ENCODE data around the gene OTX1. TPM values are rescaled to one million over a fixed set of nuclear protein-coding genes. Genes with fewer than 3 reads are reported as not detected.

OTX1 gene
- total RNA-seq, 2 experiments from 2014 or later = 0.08 to 0.30 TPM

- Mint-ChIP-seq H3K4me1 (no peaks in the 10 kb centered on the region), H3K9me3 (no peaks in the 10 kb centered on the region), H3K27me3 (no peaks in the 10 kb centered on the region), H3K4me3 (no peak overlapping the region), H3K36me3 (ENCODE audit: low read depth) (no peaks in the 10 kb centered on the region), H3K27ac (no peak overlapping the region)
- DNase-seq = no peak
- ChIA-PET CTCF (no interaction called here), POLR2A (no interaction called here)
Measured at GRCh38 chr2:63034526-63034925, 16.1 kb upstream of the OTX1 start.

- H3K27ac Mint-ChIP-seq = no peak overlapping the region
- no peak for DNase-seq
- H3K27me3 Mint-ChIP-seq = no peaks in the 10 kb centered on the region
- ChIA-PET CTCF (no interaction called here), POLR2A (no interaction called here)
- H3K36me3 Mint-ChIP-seq (ENCODE audit: low read depth) = no peaks in the 10 kb centered on the region
- no peaks in the 10 kb centered on the region for H3K9me3 Mint-ChIP-seq
- no peaks in the 10 kb centered on the region for H3K4me1 Mint-ChIP-seq
- no peak overlapping the region for H3K4me3 Mint-ChIP-seq
Measured at GRCh38 chr2:63035169-63035568, 15.5 kb upstream of the OTX1 start.

GRCh38 chr2:63035660-63036059 is 15.0 kb upstream of the OTX1 start:
- ChIA-PET CTCF (no interaction called here), POLR2A (no interaction called here)
- Mint-ChIP-seq H3K4me1 (no peaks in the 10 kb centered on the region), H3K4me3 (no peak overlapping the region), H3K36me3 (ENCODE audit: low read depth) (no peaks in the 10 kb centered on the region), H3K27me3 (no peaks in the 10 kb centered on the region), H3K9me3 (no peaks in the 10 kb centered on the region), H3K27ac (no peak overlapping the region)
- no peak for DNase-seq

GRCh38 chr2:63038034-63038433 is 12.6 kb upstream of the OTX1 start:
- no peak for DNase-seq
- H3K27ac Mint-ChIP-seq = no peak overlapping the region
- no peaks in the 10 kb centered on the region for H3K27me3 Mint-ChIP-seq
- no peaks in the 10 kb centered on the region for H3K9me3 Mint-ChIP-seq
- no peaks in the 10 kb centered on the region for H3K4me1 Mint-ChIP-seq
- ChIA-PET CTCF (no interaction called here), POLR2A (no interaction called here)
- no peaks in the 10 kb centered on the region for H3K36me3 Mint-ChIP-seq (ENCODE audit: low read depth)
- no peak overlapping the region for H3K4me3 Mint-ChIP-seq

- peaks cover 2% of the 10 kb centered on the region for H3K27me3 Mint-ChIP-seq
- ChIA-PET CTCF (no interaction called here), POLR2A (no interaction called here)
- H3K9me3 Mint-ChIP-seq = no peaks in the 10 kb centered on the region
- DNase-seq = no peak
- no peaks in the 10 kb centered on the region for H3K4me1 Mint-ChIP-seq
- H3K4me3 Mint-ChIP-seq = no peak overlapping the region
- H3K27ac Mint-ChIP-seq = no peak overlapping the region
- no peaks in the 10 kb centered on the region for H3K36me3 Mint-ChIP-seq (ENCODE audit: low read depth)
Measured at GRCh38 chr2:63040586-63040985, 10.0 kb upstream of the OTX1 start.

- CTCF ChIA-PET = interaction anchor here (1.0 kb wide), 1 partner anchor 10 kb away, joined by 3 read pairs; no protein-coding TSS in a partner anchor
- H3K27ac Mint-ChIP-seq = no peak overlapping the region
- H3K4me1 Mint-ChIP-seq = no peaks in the 10 kb centered on the region
Measured at GRCh38 chr2:63041592-63041991, 9.0 kb upstream of the OTX1 start.

GRCh38 chr2:63044362-63045327 is 6.0 kb upstream of the OTX1 start:
- Mint-ChIP-seq H3K36me3 (ENCODE audit: low read depth) (no peaks in the 10 kb centered on the region), H3K27me3 (peaks cover 32% of the 10 kb centered on the region), H3K9me3 (no peaks in the 10 kb centered on the region), H3K4me3 (no peak overlapping the region), H3K27ac (no peak overlapping the region), H3K4me1 (peaks cover 23% of the 10 kb centered on the region)
- POLR2A ChIA-PET = interaction anchor here (1.1 kb wide), 1 partner anchor 336 kb away, joined by 3 read pairs; no protein-coding TSS in a partner anchor
- CTCF ChIA-PET = interaction anchor here (0.6 kb wide), 1 partner anchor 853 kb away, joined by 3 read pairs; no protein-coding TSS in a partner anchor
- no peak for DNase-seq

More at GRCh38 chr2:63041592-63041991, 9.0 kb upstream of the OTX1 start:
- POLR2A ChIA-PET = no interaction called here
- peaks cover 5% of the 10 kb centered on the region for H3K27me3 Mint-ChIP-seq
- H3K9me3 Mint-ChIP-seq = no peaks in the 10 kb centered on the region
- DNase-seq = no peak
- no peaks in the 10 kb centered on the region for H3K36me3 Mint-ChIP-seq (ENCODE audit: low read depth)
- no peak overlapping the region for H3K4me3 Mint-ChIP-seq

GRCh38 chr2:63046552-63046951 is 4.1 kb upstream of the OTX1 start:
- Mint-ChIP-seq H3K4me1 (peaks cover 32% of the 10 kb centered on the region), H3K9me3 (no peaks in the 10 kb centered on the region), H3K27me3 (peaks cover 44% of the 10 kb centered on the region), H3K27ac (no peak overlapping the region), H3K36me3 (ENCODE audit: low read depth) (no peaks in the 10 kb centered on the region), H3K4me3 (no peak overlapping the region)
- DNase-seq = no peak
- ChIA-PET POLR2A (interaction anchor here (0.6 kb wide), 1 partner anchor 83 kb away, joined by 4 read pairs; no protein-coding TSS in a partner anchor), CTCF (no interaction called here)

GRCh38 chr2:63046961-63047320 is 3.7 kb upstream of the OTX1 start:
- peaks cover 47% of the 10 kb centered on the region for H3K27me3 Mint-ChIP-seq

GRCh38 chr2:63047321-63048279 is 3.0 kb upstream of the OTX1 start:
- no peaks in the 10 kb centered on the region for H3K9me3 Mint-ChIP-seq
- no peaks in the 10 kb centered on the region for H3K36me3 Mint-ChIP-seq (ENCODE audit: low read depth)
- DNase-seq = no peak
- ChIA-PET POLR2A (interaction anchor here (0.6 to 0.7 kb wide), 2 partner anchors 8 to 84 kb away, joined by 3 to 4 read pairs; no protein-coding TSS in a partner anchor), CTCF (no interaction called here)
- peak overlapping the region; percentile 15 for H3K4me3 Mint-ChIP-seq
- H3K27me3 Mint-ChIP-seq = peaks cover 54% of the 10 kb centered on the region
- no peak overlapping the region for H3K27ac Mint-ChIP-seq
- H3K4me1 Mint-ChIP-seq = peaks cover 36% of the 10 kb centered on the region

More at GRCh38 chr2:63046961-63047320, 3.7 kb upstream of the OTX1 start:
- Mint-ChIP-seq H3K4me1 (peaks cover 32% of the 10 kb centered on the region), H3K36me3 (ENCODE audit: low read depth) (no peaks in the 10 kb centered on the region), H3K27ac (no peak overlapping the region), H3K4me3 (no peak overlapping the region), H3K9me3 (no peaks in the 10 kb centered on the region)
- no peak for DNase-seq
- ChIA-PET POLR2A (interaction anchor here (0.6 to 0.7 kb wide), 2 partner anchors 9 to 83 kb away, joined by 3 to 4 read pairs; no protein-coding TSS in a partner anchor), CTCF (no interaction called here)

GRCh38 chr2:63048367-63049171 is 2.1 kb upstream of the OTX1 start:
- POLR2A ChIA-PET = no interaction called here
- CTCF ChIA-PET = no interaction called here
- peak overlapping the region; percentile 29 for H3K27ac Mint-ChIP-seq
- H3K36me3 Mint-ChIP-seq (ENCODE audit: low read depth) = no peaks in the 10 kb centered on the region
- H3K4me1 Mint-ChIP-seq = peaks cover 43% of the 10 kb centered on the region
- no peak for DNase-seq
- peaks cover 64% of the 10 kb centered on the region for H3K27me3 Mint-ChIP-seq
- no peaks in the 10 kb centered on the region for H3K9me3 Mint-ChIP-seq
- peak overlapping the region; percentile 15 for H3K4me3 Mint-ChIP-seq

GRCh38 chr2:63049211-63049969 is 1.2 kb upstream of the OTX1 start:
- Mint-ChIP-seq H3K36me3 (ENCODE audit: low read depth) (no peaks in the 10 kb centered on the region), H3K4me1 (peaks cover 50% of the 10 kb centered on the region), H3K27ac (no peak overlapping the region), H3K27me3 (peaks cover 72% of the 10 kb centered on the region), H3K4me3 (peak overlapping the region; percentile 74), H3K9me3 (no peaks in the 10 kb centered on the region)
- ChIA-PET POLR2A (no interaction called here), CTCF (no interaction called here)
- no peak for DNase-seq

All from activated CD4-positive, alpha-beta memory T cell treated with anti-CD3 and anti-CD28 coated beads, Interleukin-2, amount 10 ng/mL, durations not matched to agents 7 days and 5 days (primary cell).